Panc1 (cell line): ENCODE measurements around the gene RNF138. TPM values are rescaled to one million over a fixed set of nuclear protein-coding genes. Genes with fewer than 3 reads are reported as not detected.

ENCODE experiments used
- ATAC-seq: fragments of 200-7000 bp; cut with Tn5 transposase; 2 replicates; pipeline ENCODE4 v1.9.1; 2020; ENCODE audit warnings: mild to moderate bottlenecking, moderate library complexity
- BruUV-seq: library from RNA; stranded (reverse); fragments of 400-500 nt; replicated peaks from 2 replicates; lab custom pipeline; 2021; lab: Mats Ljungman, UMichigan
- CTCF ChIA-PET: fragments of 300-600 bp; sonication (Branson Sonifier 250); formaldehyde crosslinking; loops from one replicate; lab custom pipeline; 2022; ENCODE audit warnings: antibody characterized with exemption; lab: Charles Lee
- POLR2A ChIA-PET: fragments of 300-600 bp; sonication (Branson Sonifier 250); formaldehyde crosslinking; loops from one replicate; lab custom pipeline; 2022; ENCODE audit warnings: antibody characterized with exemption; lab: Charles Lee
- DNase-seq: peaks from one replicate; pipeline ENCODE4 v3.0.0-alpha.2; 2010; ENCODE audit warnings: low read depth, low spot score
- H3K27ac ChIP-seq: 2 replicates; pipeline ENCODE4 v1.5.1; 2011; ENCODE audit warnings: mild to moderate bottlenecking, low read length, inconsistent platforms
- H3K27me3 ChIP-seq: fragments of 200-500 bp; sonication (Bioruptor generic); 2 replicates; pipeline ENCODE4 v1.6.0; 2014; ENCODE audit warnings: low read length, inconsistent platforms; ENCODE audit not compliant: control insufficient read depth, insufficient read depth
- H3K36me3 ChIP-seq: fragments of 200-500 bp; sonication (Bioruptor generic); 2 replicates; pipeline ENCODE4 v1.5.1; 2014; ENCODE audit warnings: inconsistent platforms, mild to moderate bottlenecking, low read length, moderate library complexity; ENCODE audit not compliant: control insufficient read depth, insufficient read depth
- H3K4me1 ChIP-seq: 2 replicates; pipeline ENCODE4 v1.5.1; 2011; ENCODE audit warnings: inconsistent platforms, mild to moderate bottlenecking, low read length, moderate library complexity; ENCODE audit not compliant: control insufficient read depth, insufficient read depth
- H3K4me3 ChIP-seq, 2 experiments: 2 replicates each; pipeline ENCODE4 v1.5.1; 2011 to 2012; ENCODE audit warnings: low read depth in 2 of 2, low read length in 2 of 2, mild to moderate bottlenecking in 2 of 2, inconsistent platforms in 1 of 2, moderate library complexity in 1 of 2
- H3K9me3 ChIP-seq: fragments of 200-500 bp; sonication (Bioruptor generic); 2 replicates; pipeline ENCODE4 v1.5.1; 2014; ENCODE audit warnings: low read depth, mild to moderate bottlenecking, inconsistent platforms, low read length, moderate library complexity; ENCODE audit not compliant: control insufficient read depth, insufficient read depth
- CTCF ChIP-seq: fragments of 450-650 bp; IDR thresholded peaks from 2 replicates; pipeline ENCODE4 v1.5.1; 2017; ENCODE audit warnings: mild to moderate bottlenecking
- POLR2AphosphoS5 ChIP-seq: IDR thresholded peaks from 2 replicates; pipeline ENCODE4 v1.6.1; 2012; ENCODE audit warnings: mild to moderate bottlenecking, low read depth, low read length, moderate library complexity
- REST ChIP-seq, 2 experiments: IDR thresholded peaks; 2 replicates each; pipeline ENCODE4 v1.6.1; 2011 to 2012; ENCODE audit warnings: low read depth in 2 of 2, control low read depth in 1 of 2, low read length in 1 of 2, mild to moderate bottlenecking in 1 of 2, moderate library complexity in 1 of 2; ENCODE audit not compliant: insufficient read depth in 1 of 2
- SIN3A ChIP-seq: IDR thresholded peaks from 2 replicates; pipeline ENCODE4 v1.6.1; 2012; ENCODE audit warnings: low read depth, mild to moderate bottlenecking, low read length, moderate library complexity, borderline replicate concordance; ENCODE audit not compliant: insufficient read depth
- TCF7L2 ChIP-seq: IDR thresholded peaks from 2 replicates; pipeline ENCODE4 v1.6.1; 2011; ENCODE audit warnings: mild to moderate bottlenecking, low read depth, low read length, inconsistent platforms
- in situ Hi-C: cut with HindIII; loops from 2 replicates; pipeline ENCODE4 v1.10.0; 2016; ENCODE audit warnings: low sequenced_read_pairs, low pct_unique_long_range_greater_than_20kb
- intact Hi-C: fragments of 100-400 bp; cut with micrococcal nuclease; formaldehyde crosslinking; loops from one replicate; pipeline ENCODE4 v1.10.0; 2022; ENCODE audit not compliant: unreplicated experiment
- total RNA-seq: library from RNA; stranded (reverse); gene quantifications from one replicate; pipeline ENCODE4 v1.2.1, GENCODE V29; 2021; ENCODE audit not compliant: unreplicated experiment

The RNF138 gene
- total RNA-seq, 1 experiment from 2014 or later = 27.3 TPM

- H3K4me1 ChIP-seq = peaks cover 13% of the 10 kb centered on the region
- no peaks in the 10 kb centered on the region for H3K27me3 ChIP-seq
- H3K27ac ChIP-seq = peak overlapping the region; percentile 88
- H3K36me3 ChIP-seq = peaks cover 4% of the 10 kb centered on the region
- ChIA-PET CTCF (interaction anchor here (0.5 kb wide), 1 partner anchor 159 kb away, joined by 3 read pairs; no protein-coding TSS in a partner anchor), POLR2A (no interaction called here)
- H3K4me3 ChIP-seq = peak overlapping the region; percentile 70 to 78
- BruUV-seq = no TSS peak
- DNase-seq (no peak), ATAC-seq (no peak)
- intact Hi-C loops (no loop called here), in situ Hi-C loops (no loop called here)
- no peaks in the 10 kb centered on the region for H3K9me3 ChIP-seq
- no peak for TF ChIP-seq TCF7L2
- TF ChIP-seq POLR2AphosphoS5 = no peak
- TF ChIP-seq SIN3A = no peak
- no peak for TF ChIP-seq REST (IDR thresholded peaks at IDR 0.05; ENCODE audit: insufficient read depth in 1 of 2, low read depth in 2 of 2, low read length in 1 of 2)
- no peak for TF ChIP-seq CTCF
Measured at GRCh38 chr18:32093102-32093511, 1.4 kb downstream of the RNF138 start.

- Histone ChIP-seq H3K27ac (peak overlapping the region; percentile 88), H3K36me3 (peaks cover 4% of the 10 kb centered on the region), H3K9me3 (no peaks in the 10 kb centered on the region), H3K27me3 (no peaks in the 10 kb centered on the region), H3K4me3 (peak overlapping the region; percentile 70 to 78), H3K4me1 (peaks cover 13% of the 10 kb centered on the region)
- ATAC-seq = no peak
- ChIA-PET POLR2A (no interaction called here), CTCF (no interaction called here)
- no peak for TF ChIP-seq TCF7L2
- no peak for TF ChIP-seq POLR2AphosphoS5
- no peak for TF ChIP-seq SIN3A
- no peak for TF ChIP-seq REST (IDR thresholded peaks at IDR 0.05; ENCODE audit: insufficient read depth in 1 of 2, low read depth in 2 of 2, low read length in 1 of 2)
- no peak for TF ChIP-seq CTCF
- intact Hi-C loops = no loop called here
- DNase-seq = no peak
- no TSS peak for BruUV-seq
- in situ Hi-C loops = no loop called here
Measured at GRCh38 chr18:32093523-32093922, 1.8 kb downstream of the RNF138 start.
